C4-2B (cell line): ENCODE data around the gene NBAS.
"Not testable (repeated sequence)": the region's sequence is repeated elsewhere in the genome, so short reads cannot be mapped to it uniquely, and the experiment has no call there.

Source experiments
- ZFX ChIP-seq: fragments of 450-650 bp; IDR thresholded peaks from 2 replicates; pipeline ENCODE4 v1.6.1; 2017
- TF ChIP-seq, protein P1 (sequence below): fragments of 450-650 bp; conservative IDR thresholded peaks from 2 replicates; pipeline ENCODE4 v1.5.1; 2017; ENCODE audit warnings: mild to moderate bottlenecking

DNA sequence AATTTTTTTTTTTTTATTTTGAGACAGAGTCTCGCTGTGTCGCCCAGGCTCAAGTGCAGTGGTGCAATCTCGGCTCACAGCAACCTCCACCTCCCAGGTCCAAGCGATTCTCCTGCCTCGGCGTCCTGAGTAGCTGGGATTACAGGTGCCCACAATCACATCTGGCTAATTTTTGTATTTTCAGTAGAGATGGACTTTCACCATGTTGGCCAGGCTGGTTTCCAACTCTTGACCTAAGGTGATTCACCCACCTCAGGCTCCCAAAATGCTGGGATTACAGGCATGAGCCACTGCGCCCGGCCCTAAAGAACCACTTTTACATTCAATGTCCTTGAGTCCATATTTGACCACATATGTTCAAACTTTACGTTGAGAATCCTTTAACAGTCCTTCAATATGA is 156.6 kb downstream of the NBAS start:
- TF ChIP-seq, protein P1, sequence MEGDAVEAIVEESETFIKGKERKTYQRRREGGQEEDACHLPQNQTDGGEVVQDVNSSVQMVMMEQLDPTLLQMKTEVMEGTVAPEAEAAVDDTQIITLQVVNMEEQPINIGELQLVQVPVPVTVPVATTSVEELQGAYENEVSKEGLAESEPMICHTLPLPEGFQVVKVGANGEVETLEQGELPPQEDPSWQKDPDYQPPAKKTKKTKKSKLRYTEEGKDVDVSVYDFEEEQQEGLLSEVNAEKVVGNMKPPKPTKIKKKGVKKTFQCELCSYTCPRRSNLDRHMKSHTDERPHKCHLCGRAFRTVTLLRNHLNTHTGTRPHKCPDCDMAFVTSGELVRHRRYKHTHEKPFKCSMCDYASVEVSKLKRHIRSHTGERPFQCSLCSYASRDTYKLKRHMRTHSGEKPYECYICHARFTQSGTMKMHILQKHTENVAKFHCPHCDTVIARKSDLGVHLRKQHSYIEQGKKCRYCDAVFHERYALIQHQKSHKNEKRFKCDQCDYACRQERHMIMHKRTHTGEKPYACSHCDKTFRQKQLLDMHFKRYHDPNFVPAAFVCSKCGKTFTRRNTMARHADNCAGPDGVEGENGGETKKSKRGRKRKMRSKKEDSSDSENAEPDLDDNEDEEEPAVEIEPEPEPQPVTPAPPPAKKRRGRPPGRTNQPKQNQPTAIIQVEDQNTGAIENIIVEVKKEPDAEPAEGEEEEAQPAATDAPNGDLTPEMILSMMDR, result not testable (repeated sequence)
- not testable (repeated sequence) for TF ChIP-seq ZFX
